ENCODE data around the gene VPS41. TPM values are rescaled to one million over a fixed set of nuclear protein-coding genes. Genes with fewer than 3 reads are reported as not detected.

The VPS41 gene
- total RNA-seq, 3 donors from 2014 or later (not counting 1 experiment from before 2014, with no cell fraction given) = 67.3 to 81.8 (median 78.9) TPM

DNA sequence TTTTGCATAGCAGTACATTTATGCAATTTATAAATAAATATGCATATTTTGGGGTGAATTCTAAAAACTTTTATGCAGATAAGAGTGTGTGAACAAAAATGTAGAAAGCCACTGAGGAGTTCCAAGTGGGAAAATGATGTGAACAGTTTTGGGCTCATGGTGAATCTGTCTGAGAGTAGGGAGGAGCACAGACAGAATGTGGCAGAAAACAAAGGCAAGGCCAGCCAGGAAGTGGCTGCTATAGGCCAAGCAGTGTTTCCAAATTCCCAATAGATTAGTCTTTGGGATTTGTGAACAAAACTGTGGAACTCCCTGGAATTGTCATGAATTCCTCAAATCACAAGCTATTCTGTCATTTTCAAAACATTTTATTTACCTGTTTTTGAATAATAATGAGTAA lies 204.2 kb downstream of the VPS41 start:
- H3K4me3 ChIP-seq (ENCODE audit: low read length) = no peak overlapping the region
- Mint-ChIP-seq H3K36me3 (no peaks in the 10 kb centered on the region), H3K4me1 (no peaks in the 10 kb centered on the region), H3K4me3 (no peak overlapping the region), H3K27me3 (ENCODE audit: low read depth in 2 of 2) (peaks cover 11 to 35% of the 10 kb centered on the region in 2 donors), H3K27ac (no peak overlapping the region), H3K9me3 (no peaks in the 10 kb centered on the region)
- ATAC-seq = no peak
- TF ChIP-seq, protein P1, sequence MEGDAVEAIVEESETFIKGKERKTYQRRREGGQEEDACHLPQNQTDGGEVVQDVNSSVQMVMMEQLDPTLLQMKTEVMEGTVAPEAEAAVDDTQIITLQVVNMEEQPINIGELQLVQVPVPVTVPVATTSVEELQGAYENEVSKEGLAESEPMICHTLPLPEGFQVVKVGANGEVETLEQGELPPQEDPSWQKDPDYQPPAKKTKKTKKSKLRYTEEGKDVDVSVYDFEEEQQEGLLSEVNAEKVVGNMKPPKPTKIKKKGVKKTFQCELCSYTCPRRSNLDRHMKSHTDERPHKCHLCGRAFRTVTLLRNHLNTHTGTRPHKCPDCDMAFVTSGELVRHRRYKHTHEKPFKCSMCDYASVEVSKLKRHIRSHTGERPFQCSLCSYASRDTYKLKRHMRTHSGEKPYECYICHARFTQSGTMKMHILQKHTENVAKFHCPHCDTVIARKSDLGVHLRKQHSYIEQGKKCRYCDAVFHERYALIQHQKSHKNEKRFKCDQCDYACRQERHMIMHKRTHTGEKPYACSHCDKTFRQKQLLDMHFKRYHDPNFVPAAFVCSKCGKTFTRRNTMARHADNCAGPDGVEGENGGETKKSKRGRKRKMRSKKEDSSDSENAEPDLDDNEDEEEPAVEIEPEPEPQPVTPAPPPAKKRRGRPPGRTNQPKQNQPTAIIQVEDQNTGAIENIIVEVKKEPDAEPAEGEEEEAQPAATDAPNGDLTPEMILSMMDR (IDR thresholded peaks at IDR 0.05) = no peak
- intact Hi-C loops (cut with micrococcal nuclease) = no loop called here
- H3K27me3 ChIP-seq (ENCODE audit: control insufficient read depth, insufficient read depth, low read length) = no peaks in the 10 kb centered on the region
- H3K36me3 ChIP-seq (ENCODE audit: control insufficient read depth, insufficient read depth, low read length) = no peaks in the 10 kb centered on the region
- no peaks in the 10 kb centered on the region for H3K9me3 ChIP-seq (ENCODE audit: control insufficient read depth, insufficient read depth, low read length)
- H3K27ac ChIP-seq (ENCODE audit: low read length) = no peak overlapping the region
- DNase-seq = no peak
- H3K4me1 ChIP-seq (ENCODE audit: control insufficient read depth, insufficient read depth, low read length) = no peaks in the 10 kb centered on the region

DNA sequence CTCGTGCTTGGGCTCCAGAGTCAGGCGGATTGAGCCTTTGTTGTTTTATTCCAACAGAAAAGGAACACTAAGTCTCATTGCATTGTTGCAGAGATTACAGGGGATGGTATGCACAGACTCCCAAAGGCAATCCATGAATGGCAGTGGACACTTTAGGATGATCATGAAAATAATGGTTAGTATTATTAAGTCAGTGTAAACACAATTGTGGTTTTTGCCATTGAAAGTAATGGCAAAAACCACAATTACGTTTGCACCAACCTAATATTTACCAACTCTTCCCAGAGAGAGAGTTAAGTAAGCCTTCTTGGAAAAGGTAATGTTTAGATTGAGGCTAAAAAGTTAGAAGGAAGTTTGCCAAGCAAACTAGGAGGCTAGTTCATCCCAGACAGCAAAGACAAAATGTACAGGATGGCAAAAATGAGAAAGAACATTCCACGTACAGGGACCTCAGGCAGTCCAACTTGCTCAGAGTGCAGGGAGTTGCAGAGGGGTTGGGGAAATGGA lies 204.9 kb downstream of the VPS41 start:
- no peaks in the 10 kb centered on the region for H3K9me3 Mint-ChIP-seq
- H3K4me3 ChIP-seq (ENCODE audit: low read length) = no peak overlapping the region
- H3K36me3 ChIP-seq (ENCODE audit: control insufficient read depth, insufficient read depth, low read length) = no peaks in the 10 kb centered on the region
- H3K4me1 ChIP-seq (ENCODE audit: control insufficient read depth, insufficient read depth, low read length) = no peaks in the 10 kb centered on the region
- H3K36me3 Mint-ChIP-seq = no peaks in the 10 kb centered on the region
- H3K9me3 ChIP-seq (ENCODE audit: control insufficient read depth, insufficient read depth, low read length) = no peaks in the 10 kb centered on the region
- intact Hi-C loops (cut with micrococcal nuclease) = no loop called here
- no peaks in the 10 kb centered on the region for H3K4me1 Mint-ChIP-seq
- no peak overlapping the region for H3K27ac Mint-ChIP-seq
- 82% methylated on average over 3 of the region's 4 CpGs for WGBS (ENCODE audit: insufficient coverage)
- peaks cover 8 to 35% of the 10 kb centered on the region in 2 donors for H3K27me3 Mint-ChIP-seq (ENCODE audit: low read depth in 2 of 2)
- no peak for DNase-seq
- H3K4me3 Mint-ChIP-seq = no peak overlapping the region
- H3K27me3 ChIP-seq (ENCODE audit: control insufficient read depth, insufficient read depth, low read length) = no peaks in the 10 kb centered on the region
- TF ChIP-seq, protein P1 (IDR thresholded peaks at IDR 0.05) = no peak
- H3K27ac ChIP-seq (ENCODE audit: low read length) = no peak overlapping the region
- ATAC-seq = no peak

DNA sequence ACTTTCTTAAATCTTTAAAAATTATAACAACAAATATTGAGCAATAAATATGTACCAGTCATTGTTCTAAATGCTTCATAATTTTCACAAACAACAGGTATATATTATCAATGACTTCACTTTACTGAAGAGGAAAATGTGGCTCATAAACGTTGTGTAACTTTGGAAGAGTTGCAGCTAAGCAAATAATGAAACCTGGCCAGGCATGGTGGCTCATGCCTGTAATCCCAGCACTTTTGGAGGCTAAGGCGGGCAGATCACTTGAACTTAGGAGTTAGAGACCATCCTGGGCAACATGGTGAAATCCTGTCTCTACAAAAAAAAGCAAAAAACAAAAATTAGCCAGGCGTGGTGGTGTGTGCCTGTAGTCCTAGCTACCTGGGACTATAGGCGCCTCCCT lies 205.9 kb downstream of the VPS41 start:
- WGBS (ENCODE audit: insufficient coverage) = 93% methylated on average over 2 of the region's 4 CpGs
- Mint-ChIP-seq H3K9me3 (no peaks in the 10 kb centered on the region), H3K4me3 (no peak overlapping the region), H3K36me3 (no peaks in the 10 kb centered on the region), H3K27ac (no peak overlapping the region), H3K27me3 (ENCODE audit: low read depth in 2 of 2) (peaks cover 8 to 34% of the 10 kb centered on the region in 2 donors), H3K4me1 (no peaks in the 10 kb centered on the region)
- no peak for ATAC-seq
- no peak for DNase-seq
- H3K27ac ChIP-seq (ENCODE audit: low read length) = no peak overlapping the region
- H3K27me3 ChIP-seq (ENCODE audit: control insufficient read depth, insufficient read depth, low read length) = no peaks in the 10 kb centered on the region
- TF ChIP-seq, protein P1 (IDR thresholded peaks at IDR 0.05) = no peak
- no peaks in the 10 kb centered on the region for H3K9me3 ChIP-seq (ENCODE audit: control insufficient read depth, insufficient read depth, low read length)
- no peaks in the 10 kb centered on the region for H3K36me3 ChIP-seq (ENCODE audit: control insufficient read depth, insufficient read depth, low read length)
- no peak overlapping the region for H3K4me3 ChIP-seq (ENCODE audit: low read length)
- intact Hi-C loops (cut with micrococcal nuclease) = no loop called here
- H3K4me1 ChIP-seq (ENCODE audit: control insufficient read depth, insufficient read depth, low read length) = no peaks in the 10 kb centered on the region

DNA sequence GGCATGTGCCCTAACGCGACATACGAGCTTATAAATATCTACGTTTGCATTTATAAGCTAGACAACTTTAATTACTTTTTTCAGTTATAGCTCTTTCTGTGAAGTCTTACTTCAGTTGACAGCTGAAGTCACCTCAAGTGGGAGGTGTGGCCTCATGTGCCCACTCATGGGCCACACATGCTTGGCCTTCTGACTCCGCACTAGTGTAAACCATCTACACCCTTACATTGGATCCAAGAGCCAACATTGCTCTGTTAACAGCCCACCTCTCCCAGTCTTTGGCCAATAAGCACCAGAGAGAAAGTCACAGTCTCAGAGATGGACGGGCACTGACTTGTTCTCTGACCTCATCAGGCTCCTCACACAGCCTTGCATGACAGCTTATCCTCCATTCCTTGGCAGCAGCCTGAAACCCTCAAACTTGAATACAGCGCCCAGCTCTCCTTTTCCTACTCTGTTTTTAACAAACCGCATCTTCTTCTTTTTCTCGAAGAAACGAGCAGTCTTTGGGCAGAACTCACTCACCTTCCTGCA lies 206.9 kb downstream of the VPS41 start:
- Histone ChIP-seq H3K4me1 (ENCODE audit: control insufficient read depth, insufficient read depth, low read length) (no peaks in the 10 kb centered on the region), H3K4me3 (ENCODE audit: low read length) (no peak overlapping the region), H3K27me3 (ENCODE audit: control insufficient read depth, insufficient read depth, low read length) (no peaks in the 10 kb centered on the region), H3K36me3 (ENCODE audit: control insufficient read depth, insufficient read depth, low read length) (no peaks in the 10 kb centered on the region), H3K9me3 (ENCODE audit: control insufficient read depth, insufficient read depth, low read length) (no peaks in the 10 kb centered on the region), H3K27ac (ENCODE audit: low read length) (no peak overlapping the region)
- ATAC-seq (no peak), DNase-seq (no peak)
- Mint-ChIP-seq H3K27ac (no peak overlapping the region), H3K27me3 (ENCODE audit: low read depth in 2 of 2) (peaks cover 8 to 28% of the 10 kb centered on the region in 2 donors), H3K4me3 (no peak overlapping the region), H3K4me1 (no peaks in the 10 kb centered on the region), H3K9me3 (no peaks in the 10 kb centered on the region), H3K36me3 (no peaks in the 10 kb centered on the region)
- 96% methylated on average over 10 of the region's 10 CpGs for WGBS (ENCODE audit: insufficient coverage)
- TF ChIP-seq, protein P1 (IDR thresholded peaks at IDR 0.05) = no peak
- intact Hi-C loops (cut with micrococcal nuclease) = no loop called here

Measured in natural killer cell (primary cell).